ENCODE results near the gene COL23A1.

Gene COL23A1

GRCh38 chr5:178192244-178192643, 397.9 kb downstream of the COL23A1 start:
- no peak for DNase-seq (ENCODE audit: low spot score)
- TF ChIP-seq, protein P1, sequence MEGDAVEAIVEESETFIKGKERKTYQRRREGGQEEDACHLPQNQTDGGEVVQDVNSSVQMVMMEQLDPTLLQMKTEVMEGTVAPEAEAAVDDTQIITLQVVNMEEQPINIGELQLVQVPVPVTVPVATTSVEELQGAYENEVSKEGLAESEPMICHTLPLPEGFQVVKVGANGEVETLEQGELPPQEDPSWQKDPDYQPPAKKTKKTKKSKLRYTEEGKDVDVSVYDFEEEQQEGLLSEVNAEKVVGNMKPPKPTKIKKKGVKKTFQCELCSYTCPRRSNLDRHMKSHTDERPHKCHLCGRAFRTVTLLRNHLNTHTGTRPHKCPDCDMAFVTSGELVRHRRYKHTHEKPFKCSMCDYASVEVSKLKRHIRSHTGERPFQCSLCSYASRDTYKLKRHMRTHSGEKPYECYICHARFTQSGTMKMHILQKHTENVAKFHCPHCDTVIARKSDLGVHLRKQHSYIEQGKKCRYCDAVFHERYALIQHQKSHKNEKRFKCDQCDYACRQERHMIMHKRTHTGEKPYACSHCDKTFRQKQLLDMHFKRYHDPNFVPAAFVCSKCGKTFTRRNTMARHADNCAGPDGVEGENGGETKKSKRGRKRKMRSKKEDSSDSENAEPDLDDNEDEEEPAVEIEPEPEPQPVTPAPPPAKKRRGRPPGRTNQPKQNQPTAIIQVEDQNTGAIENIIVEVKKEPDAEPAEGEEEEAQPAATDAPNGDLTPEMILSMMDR (IDR thresholded peaks at IDR 0.05; ENCODE audit: extremely low read depth, insufficient read depth, missing control alignments): no peak
- in situ Hi-C loops (cut with MboI; ENCODE audit: low pct_unique_long_range_greater_than_20kb, low sequenced_read_pairs, unreplicated experiment): no loop called here

GRCh38 chr5:178191661-178192060, 398.5 kb downstream of the COL23A1 start:
- in situ Hi-C loops (cut with MboI; ENCODE audit: low pct_unique_long_range_greater_than_20kb, low sequenced_read_pairs, unreplicated experiment): no loop called here
- TF ChIP-seq, protein P1 (IDR thresholded peaks at IDR 0.05; ENCODE audit: extremely low read depth, insufficient read depth, missing control alignments): no peak
- DNase-seq (ENCODE audit: low spot score): no peak

DNA sequence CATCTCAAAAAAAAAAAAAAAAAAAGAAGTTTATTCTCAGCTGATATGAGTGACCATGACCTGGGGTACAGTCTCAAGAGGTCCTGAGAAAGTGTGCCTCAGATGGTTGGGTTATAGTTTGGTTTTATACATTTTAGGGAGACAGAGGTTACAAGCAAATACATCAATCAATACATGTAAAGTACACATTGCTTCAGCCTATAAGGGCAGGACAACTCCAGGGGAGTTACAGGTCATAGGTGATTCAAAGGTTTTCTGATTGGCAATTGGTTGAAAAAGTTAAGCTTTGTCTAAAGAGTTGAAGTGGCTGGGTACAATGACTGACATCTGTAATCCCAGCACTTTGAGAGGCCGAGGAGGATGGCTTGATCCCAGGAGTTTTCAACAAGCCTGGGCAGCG, 400.8 kb downstream of the COL23A1 start:
- TF ChIP-seq, protein P1 (IDR thresholded peaks at IDR 0.05; ENCODE audit: extremely low read depth, insufficient read depth, missing control alignments): no peak
- DNase-seq (ENCODE audit: low spot score): no peak
- in situ Hi-C loops (cut with MboI; ENCODE audit: low pct_unique_long_range_greater_than_20kb, low sequenced_read_pairs, unreplicated experiment): no loop called here

Data from GM13977 (cell line).